Measurements from ENCODE around the gene TCP11L1.

DNA sequence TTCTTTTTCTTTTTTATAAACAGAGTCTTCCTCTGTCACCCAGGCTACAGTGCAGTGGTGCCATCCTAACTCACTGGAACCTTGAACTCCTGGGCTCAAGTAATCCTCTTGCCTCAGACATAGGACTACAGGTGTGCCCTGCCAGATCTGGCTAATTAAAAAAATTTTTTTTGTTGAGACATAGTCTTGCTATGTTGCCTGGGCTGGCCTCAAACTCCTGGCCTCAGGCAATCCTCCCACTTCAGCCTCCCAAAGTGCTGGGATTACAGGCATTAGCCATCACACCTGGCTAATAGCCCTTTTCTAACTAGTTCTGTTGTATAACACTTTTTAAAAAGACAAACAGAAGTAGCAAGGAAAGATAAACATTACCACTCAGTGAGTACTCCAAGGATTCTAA is 64.5 kb downstream of the TCP11L1 start:
- TF ChIP-seq, protein P1, sequence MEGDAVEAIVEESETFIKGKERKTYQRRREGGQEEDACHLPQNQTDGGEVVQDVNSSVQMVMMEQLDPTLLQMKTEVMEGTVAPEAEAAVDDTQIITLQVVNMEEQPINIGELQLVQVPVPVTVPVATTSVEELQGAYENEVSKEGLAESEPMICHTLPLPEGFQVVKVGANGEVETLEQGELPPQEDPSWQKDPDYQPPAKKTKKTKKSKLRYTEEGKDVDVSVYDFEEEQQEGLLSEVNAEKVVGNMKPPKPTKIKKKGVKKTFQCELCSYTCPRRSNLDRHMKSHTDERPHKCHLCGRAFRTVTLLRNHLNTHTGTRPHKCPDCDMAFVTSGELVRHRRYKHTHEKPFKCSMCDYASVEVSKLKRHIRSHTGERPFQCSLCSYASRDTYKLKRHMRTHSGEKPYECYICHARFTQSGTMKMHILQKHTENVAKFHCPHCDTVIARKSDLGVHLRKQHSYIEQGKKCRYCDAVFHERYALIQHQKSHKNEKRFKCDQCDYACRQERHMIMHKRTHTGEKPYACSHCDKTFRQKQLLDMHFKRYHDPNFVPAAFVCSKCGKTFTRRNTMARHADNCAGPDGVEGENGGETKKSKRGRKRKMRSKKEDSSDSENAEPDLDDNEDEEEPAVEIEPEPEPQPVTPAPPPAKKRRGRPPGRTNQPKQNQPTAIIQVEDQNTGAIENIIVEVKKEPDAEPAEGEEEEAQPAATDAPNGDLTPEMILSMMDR (IDR thresholded peaks at IDR 0.05) = no peak
- no peak for TF ChIP-seq POLR2A (IDR thresholded peaks at IDR 0.05)
- no peak for TF ChIP-seq EP300 (IDR thresholded peaks at IDR 0.05)

Measured in sigmoid colon (tissue), 4 donors.